AG10803 (cell line): ENCODE data around the gene FIBP.

Experiments
- DNase-seq: peaks from one replicate; pipeline ENCODE4 v3.0.0; 2010; ENCODE audit warnings: low read depth
- H3K4me3 ChIP-seq: 2 replicates; pipeline ENCODE4 v1.5.1; 2011; ENCODE audit warnings: mild to moderate bottlenecking, low read length, control low read depth
- CTCF ChIP-seq: conservative IDR thresholded peaks from 2 replicates; pipeline ENCODE4 v1.5.1; 2011; ENCODE audit warnings: mild to moderate bottlenecking, low read length, control low read depth, inconsistent platforms

FIBP gene

GRCh38 chr11:65868076-65868667, 20.1 kb downstream of the FIBP start:
- H3K4me3 ChIP-seq: no peak overlapping the region
- DNase-seq: no peak
- TF ChIP-seq CTCF: no peak

GRCh38 chr11:65867284-65868071, 20.8 kb downstream of the FIBP start:
- no peak for TF ChIP-seq CTCF
- no peak for DNase-seq
- H3K4me3 ChIP-seq: no peak overlapping the region

GRCh38 chr11:65866509-65867283, 21.6 kb downstream of the FIBP start:
- DNase-seq: no peak
- TF ChIP-seq CTCF: no peak
- no peak overlapping the region for H3K4me3 ChIP-seq

GRCh38 chr11:65865550-65866172, 22.6 kb downstream of the FIBP start:
- TF ChIP-seq CTCF: no peak
- DNase-seq: no peak
- no peak overlapping the region for H3K4me3 ChIP-seq

GRCh38 chr11:65864706-65865471, 23.4 kb downstream of the FIBP start:
- no peak for DNase-seq
- no peak overlapping the region for H3K4me3 ChIP-seq
- no peak for TF ChIP-seq CTCF

- DNase-seq: no peak
- TF ChIP-seq CTCF: no peak
- H3K4me3 ChIP-seq: no peak overlapping the region
Observed at GRCh38 chr11:65863889-65864705, 24.2 kb downstream of the FIBP start.
